Measurements from ENCODE around the gene BEND7.
"Not testable (repeated sequence)": the region's sequence is repeated elsewhere in the genome, so short reads cannot be mapped to it uniquely, and the experiment has no call there.

The BEND7 gene

DNA sequence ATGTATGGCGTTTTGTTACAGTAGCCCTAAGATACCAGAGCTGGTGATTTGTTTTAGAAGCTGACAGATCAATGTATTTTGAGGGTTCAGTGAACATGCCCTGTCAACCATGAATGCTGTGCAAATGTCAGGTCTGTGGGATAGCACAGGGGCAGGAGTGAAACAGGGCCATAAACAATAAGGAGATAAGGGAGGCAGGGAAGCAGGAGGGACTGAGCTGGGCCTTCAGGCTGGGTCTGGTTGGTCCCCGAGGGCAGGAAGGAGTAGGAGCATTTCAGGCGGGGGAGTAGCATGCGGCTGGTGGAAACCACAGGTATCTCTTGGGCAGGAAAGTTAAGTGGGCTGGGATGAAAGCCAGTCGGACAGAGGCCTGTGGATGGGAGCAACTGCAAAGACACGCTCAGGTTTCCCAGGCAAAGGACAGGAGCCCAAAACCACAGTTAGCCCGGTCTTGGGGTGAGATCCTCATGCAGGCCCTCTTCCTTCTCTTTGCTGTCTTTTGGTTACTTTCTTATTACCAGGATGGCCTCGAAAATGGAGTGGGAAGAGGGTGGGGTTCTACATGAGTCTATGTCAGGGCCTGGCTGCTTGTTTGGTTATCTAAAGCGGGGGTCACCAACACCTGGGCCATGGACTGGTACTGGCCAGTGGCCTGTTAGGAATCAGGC lies 111.2 kb downstream of the BEND7 start:
- no peak for DNase-seq

DNA sequence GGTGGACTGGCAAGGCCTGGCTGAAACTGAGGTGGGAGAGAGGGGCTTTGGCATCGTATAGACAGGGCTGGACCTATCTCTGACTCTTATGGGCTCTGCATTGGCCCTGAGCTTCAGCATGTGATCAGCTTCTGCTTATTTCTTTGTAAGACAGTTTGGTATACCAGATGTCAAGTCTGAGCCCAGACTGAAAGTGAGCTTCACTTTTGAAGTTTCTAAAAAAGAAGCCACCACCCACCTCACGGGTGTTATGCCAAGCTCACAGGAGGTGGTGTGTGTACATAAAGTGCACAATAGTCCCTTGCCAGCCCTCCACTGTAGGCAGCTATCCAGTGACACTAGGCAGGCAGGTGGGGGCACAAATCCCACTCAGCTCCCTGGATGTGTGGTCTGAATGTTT lies 112.1 kb downstream of the BEND7 start:
- DNase-seq = no peak

DNA sequence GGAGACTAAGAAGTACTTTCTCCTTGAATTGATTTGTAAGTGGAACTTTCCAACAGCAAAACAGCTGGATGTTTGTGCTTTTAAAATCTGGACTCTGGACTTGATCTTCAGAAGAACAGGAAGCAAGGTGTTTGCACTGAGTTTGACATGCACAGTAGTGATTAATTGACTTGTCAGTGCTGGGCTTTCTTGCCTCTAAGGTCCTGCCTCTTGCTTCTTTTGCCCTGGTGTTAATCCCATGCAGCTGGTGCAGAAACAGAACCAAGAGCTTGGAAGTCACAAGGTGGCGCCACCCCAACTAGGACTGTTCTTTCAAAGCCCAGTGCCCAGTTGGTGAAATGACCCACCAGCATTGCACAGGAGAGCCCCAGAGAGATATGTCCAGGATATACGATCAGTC lies 114.0 kb downstream of the BEND7 start:
- DNase-seq = no peak

DNA sequence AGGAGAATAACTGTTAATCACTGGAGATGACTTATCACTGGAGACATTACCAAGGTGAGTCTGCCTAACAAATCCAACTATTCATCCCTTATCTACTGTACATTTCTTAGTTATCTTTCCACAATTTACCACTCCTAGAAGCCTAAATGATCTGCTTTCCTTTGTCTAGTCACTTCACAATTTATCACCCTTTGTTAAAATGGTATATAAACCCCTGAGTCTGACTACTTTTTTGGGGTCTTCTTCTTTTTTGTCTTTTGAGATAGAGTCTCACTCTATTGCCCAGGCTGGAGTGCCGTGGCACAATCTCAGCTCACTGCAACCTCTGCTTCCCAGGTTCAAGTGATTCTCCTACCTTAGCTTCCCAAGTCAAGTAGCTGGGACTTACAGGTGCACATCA lies 114.7 kb downstream of the BEND7 start:
- no peak for DNase-seq

DNA sequence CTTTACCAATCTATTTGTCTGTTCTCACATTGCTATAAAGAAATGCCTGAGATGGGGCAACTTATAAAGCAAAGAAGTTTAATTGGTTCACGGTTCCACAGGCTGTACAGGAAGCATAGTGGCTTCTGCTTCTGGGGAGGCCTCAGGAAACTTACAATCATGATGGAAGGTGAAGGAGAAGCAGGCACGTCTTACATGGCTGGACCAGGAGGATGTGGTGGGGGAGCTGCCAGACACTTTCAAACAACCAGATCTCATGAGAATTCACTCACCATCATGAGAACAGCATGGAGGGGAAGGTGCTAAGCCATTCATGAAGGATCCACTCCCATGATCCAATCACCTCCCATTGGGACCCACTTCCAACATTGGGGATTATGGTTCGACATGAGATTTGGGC lies 115.9 kb downstream of the BEND7 start:
- no peak for DNase-seq

DNA sequence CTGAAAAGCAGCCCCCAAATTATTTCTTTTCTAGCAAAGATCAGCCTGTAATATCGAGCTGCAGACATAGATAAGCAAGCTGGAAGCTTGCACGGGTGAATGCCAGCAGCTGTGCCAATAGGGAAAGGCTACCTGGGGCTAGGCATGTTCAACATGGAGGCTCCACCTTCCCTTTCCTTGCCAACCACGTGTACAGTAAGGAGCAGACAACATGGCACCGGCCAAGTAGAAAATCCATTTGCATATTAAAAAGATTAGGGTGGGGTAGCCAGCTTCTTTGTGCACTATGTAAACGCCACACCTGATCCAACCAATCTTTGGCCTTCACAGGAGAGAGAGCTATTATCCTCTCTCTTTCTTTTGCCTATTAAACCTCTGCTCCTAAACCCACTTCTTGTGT lies 124.0 kb downstream of the BEND7 start:
- no peak for DNase-seq

DNA sequence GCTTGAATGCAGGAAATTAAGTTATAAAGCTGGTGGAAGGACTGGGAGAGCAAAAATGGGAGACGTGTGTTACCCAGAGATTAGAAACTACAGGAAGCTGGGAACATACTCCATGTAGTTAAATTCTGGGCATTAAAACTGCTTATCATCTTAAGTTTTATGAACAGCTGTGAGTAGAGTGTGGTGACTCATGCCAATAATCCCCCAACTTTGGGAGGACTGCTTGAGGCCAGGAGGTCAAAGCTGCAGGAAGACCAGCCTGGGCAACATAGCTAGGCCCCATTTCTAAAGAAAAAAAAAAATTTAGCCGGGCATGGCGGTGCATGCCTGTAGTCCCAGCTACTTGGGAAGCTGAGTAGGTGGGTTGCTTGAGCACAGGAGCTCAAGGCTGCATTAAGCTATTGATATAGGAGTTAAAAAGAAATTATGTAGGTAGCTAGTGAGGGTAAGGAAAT lies 124.5 kb downstream of the BEND7 start:
- DNase-seq = no peak

DNA sequence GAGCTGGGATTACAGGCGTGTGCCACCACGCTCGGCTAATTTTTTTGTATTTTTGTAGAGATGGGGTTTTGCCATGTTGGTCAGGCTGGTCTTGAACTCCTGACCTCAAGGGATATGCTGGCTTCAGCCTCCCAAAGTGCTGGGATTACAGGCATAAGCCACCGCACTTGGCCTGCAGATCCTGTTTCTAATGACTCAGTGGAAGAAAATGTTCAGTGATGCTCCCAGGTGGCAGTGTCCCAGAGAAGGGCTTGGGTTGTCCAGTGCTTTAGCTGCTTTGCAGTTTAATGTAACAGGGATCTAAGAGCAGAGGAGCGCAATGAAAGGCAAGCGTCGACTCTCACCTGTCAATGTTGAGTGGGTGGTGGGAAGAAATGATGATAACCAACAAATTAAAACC lies 125.4 kb downstream of the BEND7 start:
- not testable (repeated sequence) for DNase-seq

DNA sequence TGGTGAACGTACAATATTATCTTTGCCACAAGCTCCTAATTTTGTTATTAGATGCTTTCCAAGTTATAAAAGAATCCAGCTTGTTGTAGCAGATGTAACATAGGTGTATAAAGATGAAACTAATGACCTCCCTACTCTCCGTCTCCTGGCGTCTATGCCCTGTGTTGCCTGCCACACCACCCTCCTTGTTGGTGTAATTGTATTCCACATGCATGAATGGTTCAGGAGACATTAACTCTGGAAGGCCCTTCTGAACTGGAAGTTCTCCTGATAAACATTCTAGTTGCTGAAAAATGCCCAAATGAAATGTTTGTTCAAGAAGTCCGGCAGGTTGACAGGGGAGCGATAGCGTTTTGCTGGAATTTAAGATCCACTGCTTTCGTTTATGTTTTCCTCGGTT lies 126.8 kb downstream of the BEND7 start:
- no peak for DNase-seq

DNA sequence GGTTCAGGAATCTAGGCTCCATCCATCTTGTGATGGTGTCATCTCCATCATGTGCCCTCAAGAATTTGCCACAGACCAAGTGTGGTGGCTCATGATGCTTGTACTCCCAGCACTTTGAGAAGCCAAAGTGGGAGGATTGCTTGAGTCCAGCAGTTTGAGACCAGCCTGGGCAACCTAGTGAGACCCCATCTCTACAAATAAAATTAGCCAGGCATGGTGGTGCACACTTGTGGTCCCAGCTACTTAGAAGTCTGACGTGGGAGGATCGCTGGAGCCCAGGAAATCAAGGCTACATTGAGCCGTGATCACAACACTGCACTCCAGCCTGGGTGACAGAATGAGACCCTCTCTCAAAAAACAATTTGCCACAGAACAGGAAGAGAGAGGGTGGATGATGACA lies 127.7 kb downstream of the BEND7 start:
- DNase-seq = no peak

DNA sequence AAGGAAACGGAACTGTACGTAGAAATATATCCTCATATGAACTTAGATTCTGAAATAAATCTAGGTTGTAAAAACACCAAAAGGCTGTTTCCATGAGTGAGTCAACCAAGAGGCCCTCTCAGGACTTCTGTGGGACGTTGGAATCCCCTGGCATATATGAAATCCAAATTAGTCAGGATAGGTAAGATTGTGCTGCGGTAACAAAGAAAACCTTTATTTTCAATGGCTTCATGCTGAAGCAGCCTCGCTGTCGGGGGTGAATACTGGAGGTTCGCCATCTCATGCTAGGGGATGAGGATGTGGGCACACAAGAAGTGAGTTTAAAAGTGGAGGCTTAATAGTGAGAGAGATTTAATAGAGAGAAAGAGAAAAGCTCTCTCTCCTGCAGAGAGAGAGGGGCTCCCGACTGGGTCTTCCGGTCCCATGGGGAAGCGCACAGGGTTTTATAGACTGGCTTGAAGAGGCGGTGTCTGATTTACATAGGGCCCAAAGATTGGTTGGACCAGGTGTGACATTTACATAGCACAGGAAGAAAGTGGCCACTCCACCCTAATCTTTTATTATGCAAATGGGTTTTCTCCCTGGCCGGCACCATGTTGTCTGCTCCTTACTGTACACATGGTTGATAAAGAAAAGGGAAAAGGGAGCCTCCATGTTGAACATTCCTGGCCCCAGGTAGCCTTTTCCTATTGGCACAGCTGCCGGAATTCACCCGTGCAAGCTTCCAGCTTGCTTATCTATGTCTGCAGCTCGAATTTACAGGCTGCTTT lies 128.4 kb downstream of the BEND7 start:
- no peak for DNase-seq

DNA sequence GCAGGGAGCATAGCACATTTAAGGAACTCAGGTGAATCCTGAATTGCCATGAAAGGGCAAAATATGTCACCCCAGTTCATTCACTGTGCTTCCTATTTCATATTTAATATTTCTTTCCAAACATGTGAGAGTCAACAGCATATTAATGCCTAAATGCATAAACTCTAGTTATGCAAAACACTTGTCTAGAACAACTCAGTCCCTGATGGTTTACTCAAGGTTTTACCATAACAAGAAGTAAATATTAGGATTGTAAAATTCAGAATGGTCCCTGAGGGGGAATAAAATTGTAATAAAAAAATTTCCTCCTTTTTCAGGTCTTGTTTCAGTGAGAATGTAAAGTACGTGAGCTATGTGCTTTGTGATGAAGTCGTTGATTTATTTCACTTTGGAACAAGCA lies 129.1 kb downstream of the BEND7 start:
- no peak for DNase-seq

DNA sequence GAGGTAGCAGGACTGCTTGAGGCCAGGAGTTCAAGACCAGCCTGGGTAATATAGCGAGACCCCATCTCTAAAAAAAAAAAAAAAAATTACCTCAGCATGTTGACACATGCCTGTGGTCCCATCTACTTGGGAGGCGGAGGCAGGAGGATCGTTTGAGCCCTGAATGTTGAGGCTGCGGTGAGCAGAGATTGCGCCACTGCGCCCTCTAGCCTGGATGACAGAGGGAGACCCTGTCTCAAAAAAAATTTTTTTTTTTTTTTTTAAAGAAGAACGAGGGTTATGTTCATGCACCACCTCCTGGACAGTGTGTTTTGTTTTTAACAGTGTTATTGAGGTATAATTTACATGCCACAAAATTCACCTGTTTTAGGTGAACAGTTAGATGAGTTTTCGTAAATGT lies 129.6 kb downstream of the BEND7 start:
- DNase-seq = no peak

DNA sequence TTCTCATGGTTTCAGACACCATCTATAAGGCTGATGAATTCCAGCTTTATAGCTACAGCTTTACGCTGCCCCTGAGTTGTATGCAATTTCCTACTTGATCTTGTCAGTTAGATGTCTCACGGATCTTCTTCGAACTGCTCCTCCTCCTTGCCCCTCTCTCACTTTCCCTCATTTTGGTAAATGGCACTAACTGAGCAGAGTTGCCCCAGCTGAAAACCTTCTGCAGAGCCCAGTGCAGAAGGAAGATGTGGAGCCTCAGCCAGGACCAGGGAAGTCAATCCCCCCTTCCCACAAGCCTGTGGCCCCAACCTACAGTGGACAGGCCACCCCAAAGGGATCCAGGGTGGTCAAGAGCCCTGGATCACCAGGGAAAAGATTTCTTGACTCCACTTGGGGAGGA lies 131.8 kb downstream of the BEND7 start:
- no peak for DNase-seq

DNA sequence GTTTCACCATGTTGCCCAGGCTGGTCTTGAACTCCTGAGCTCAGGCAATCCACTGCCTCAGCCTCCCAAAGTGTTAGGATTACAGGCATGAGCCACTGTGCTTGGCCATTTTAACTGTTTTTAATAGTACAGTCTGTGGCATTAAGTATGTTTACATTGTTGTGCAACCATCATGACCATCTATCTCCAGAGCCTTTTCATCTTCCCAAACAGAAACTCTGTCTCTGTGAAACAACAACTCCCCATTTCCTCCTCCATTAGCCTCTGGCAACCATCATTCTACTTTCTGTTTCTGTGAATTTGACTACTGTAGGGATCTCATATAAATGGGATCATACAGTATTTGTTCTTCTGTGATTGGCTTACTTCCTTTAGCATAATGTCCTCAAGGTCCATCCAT lies 132.4 kb downstream of the BEND7 start:
- no peak for DNase-seq

DNA sequence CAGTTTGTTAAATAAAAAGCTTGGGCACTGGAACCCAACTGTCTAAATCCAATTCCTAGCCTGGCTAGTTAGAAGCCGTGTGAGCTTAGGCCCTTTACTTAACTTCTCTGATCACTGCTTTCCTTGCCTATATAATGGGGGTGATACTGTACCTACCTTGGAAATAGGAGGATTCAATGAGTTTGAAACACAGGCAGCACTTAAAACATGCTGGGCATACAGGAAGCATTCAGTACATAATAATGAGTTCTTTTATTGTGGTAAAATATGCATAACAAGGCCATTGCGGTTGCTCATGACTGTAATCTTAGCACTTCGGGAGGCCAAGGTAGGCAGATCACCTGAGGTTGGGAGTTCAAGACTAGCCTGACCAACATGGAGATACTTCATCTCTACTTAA lies 133.3 kb downstream of the BEND7 start:
- no peak for DNase-seq

DNA sequence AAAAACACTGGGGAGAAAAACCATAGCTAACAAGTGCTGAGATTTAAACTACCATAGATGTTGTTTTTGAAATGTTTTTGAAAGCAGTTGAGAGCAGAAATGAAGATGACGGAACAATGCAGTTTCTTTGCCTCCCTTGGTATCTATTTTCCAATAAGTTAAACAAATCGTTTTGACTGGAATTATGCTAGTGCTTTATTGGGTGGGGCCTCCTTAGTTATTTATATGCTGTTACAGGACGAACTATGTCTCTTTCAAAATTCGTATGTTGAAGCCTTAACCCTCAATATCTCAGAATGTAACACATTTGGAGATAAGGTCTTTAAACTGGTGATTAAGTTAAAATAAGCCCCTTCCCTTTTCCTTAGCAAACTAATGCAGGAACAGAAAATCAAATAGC lies 135.2 kb downstream of the BEND7 start:
- DNase-seq = no peak

DNA sequence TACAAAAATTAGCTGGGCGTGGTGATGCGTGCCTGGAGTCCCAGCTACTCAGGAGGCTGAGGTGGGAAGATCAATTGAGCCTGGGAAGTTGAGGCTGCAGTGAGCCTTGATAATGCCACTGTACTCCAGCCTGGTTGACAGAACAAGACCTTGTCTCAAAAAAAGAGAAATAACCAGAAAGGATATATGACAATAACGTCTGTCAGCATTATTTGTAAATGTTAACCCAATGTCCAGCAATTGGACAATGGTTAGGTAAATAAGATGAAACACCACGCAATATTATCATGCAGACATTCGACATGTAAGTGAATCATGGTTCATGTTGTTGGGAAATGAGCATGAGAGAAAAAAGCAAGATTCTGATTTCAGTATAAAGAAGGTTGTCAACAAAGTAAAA lies 136.1 kb downstream of the BEND7 start:
- DNase-seq = no peak
